Lower leg skin (tissue), 3 donors: ENCODE data around the gene SUGP2.

Experiments used
- CTCF ChIP-seq, 3 donors: fragments of 450-650 bp; IDR thresholded peaks; one replicate each; pipeline ENCODE4 v1.5.1; 2016; ENCODE audit warnings: antibody characterized with exemption in 3 of 3, mild to moderate bottlenecking in 3 of 3, moderate library complexity in 2 of 3
- POLR2A ChIP-seq, 2 donors: fragments of 450-650 bp; IDR thresholded peaks; one replicate each; pipeline ENCODE4 v1.6.1; 2016 to 2017; ENCODE audit warnings: antibody characterized with exemption in 2 of 2, mild to moderate bottlenecking in 1 of 2, moderate library complexity in 1 of 2

- TF ChIP-seq CTCF (IDR thresholded peaks at IDR 0.05) (no peak), POLR2A (IDR thresholded peaks at IDR 0.05) (no peak)
Observed at GRCh38 chr19:18955042-18955441, 78.3 kb downstream of the SUGP2 start.
